GM13976 (cell line): ENCODE results near the gene PAPSS1.

Source experiments
- DNase-seq: peaks from one replicate; pipeline ENCODE4 v3.0.0; 2012; ENCODE audit warnings: low spot score
- in situ Hi-C: fragments of 300-500 bp; cut with MboI; formaldehyde crosslinking; loops from one replicate; pipeline ENCODE4 v1.12.0; 2022; ENCODE audit warnings: low sequenced_read_pairs, mixed read lengths, inconsistent platforms; ENCODE audit not compliant: unreplicated experiment
- TF ChIP-seq, protein P1 (sequence below): IDR thresholded peaks from 2 replicates; pipeline ENCODE4 v1.5.1; 2012; ENCODE audit warnings: borderline replicate concordance, mild to moderate bottlenecking; ENCODE audit not compliant: insufficient read depth; ENCODE audit errors: extremely low read depth, missing control alignments, control extremely low read depth

The PAPSS1 gene

DNA sequence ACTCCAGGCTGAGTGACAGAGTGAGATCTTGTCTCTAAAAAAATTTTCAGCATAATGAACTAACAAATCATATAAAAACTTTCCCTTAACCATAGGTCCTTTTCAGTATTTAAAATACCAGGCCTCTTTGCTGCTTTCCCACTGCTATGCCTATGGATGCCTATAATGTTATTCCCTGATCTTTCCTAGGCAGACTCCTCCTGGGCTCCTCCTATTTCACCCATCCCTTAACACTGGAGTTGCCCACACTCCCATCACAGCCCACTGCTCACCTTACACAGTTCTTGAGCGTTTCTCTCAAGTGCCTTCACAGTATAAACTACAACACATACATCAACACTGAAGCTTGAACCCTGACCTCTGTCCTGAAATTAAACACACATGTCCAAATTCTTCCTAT lies 31.6 kb downstream of the PAPSS1 start:
- TF ChIP-seq, protein P1, sequence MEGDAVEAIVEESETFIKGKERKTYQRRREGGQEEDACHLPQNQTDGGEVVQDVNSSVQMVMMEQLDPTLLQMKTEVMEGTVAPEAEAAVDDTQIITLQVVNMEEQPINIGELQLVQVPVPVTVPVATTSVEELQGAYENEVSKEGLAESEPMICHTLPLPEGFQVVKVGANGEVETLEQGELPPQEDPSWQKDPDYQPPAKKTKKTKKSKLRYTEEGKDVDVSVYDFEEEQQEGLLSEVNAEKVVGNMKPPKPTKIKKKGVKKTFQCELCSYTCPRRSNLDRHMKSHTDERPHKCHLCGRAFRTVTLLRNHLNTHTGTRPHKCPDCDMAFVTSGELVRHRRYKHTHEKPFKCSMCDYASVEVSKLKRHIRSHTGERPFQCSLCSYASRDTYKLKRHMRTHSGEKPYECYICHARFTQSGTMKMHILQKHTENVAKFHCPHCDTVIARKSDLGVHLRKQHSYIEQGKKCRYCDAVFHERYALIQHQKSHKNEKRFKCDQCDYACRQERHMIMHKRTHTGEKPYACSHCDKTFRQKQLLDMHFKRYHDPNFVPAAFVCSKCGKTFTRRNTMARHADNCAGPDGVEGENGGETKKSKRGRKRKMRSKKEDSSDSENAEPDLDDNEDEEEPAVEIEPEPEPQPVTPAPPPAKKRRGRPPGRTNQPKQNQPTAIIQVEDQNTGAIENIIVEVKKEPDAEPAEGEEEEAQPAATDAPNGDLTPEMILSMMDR = no peak
- in situ Hi-C loops = no loop called here
- no peak for DNase-seq

DNA sequence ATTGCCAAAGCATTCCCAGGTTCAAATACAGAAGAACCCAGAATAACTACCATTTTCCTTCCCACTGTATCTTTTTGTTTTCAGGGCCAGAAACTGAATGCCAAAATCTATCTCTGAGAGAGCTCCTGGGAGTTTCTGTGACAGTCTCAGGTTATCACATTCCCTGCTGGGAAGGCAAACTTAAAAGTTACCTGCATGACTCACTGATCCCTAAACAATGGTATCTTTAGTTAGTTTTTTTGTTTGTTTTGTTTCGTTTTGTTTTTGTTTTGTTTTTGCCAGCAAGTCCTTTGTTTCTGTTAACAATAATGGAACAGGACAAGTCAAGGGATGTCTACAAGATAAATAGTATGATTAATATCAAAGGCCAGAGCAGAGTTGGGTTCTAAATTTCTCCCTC lies 34.3 kb downstream of the PAPSS1 start:
- TF ChIP-seq, protein P1 = no peak
- no peak for DNase-seq
- in situ Hi-C loops = no loop called here

DNA sequence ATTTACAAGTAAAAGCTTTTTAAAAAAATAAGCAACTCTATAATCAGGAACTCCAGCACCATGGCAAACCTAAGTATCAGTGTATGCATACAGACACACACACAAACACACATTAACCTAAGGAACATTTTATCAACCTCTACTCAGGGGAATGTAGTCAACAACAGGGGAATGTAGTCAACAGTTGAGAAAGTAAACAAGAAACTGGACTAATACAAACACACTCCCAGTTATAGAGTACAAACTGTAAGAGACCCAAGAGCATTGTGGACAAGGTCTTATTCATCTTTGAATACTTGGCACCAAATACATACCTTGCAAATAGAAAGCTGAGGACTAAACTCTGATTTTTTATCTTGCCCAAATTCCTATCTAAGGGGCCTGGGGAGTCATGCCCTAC lies 36.2 kb downstream of the PAPSS1 start:
- TF ChIP-seq, protein P1 = no peak
- in situ Hi-C loops = no loop called here
- no peak for DNase-seq

DNA sequence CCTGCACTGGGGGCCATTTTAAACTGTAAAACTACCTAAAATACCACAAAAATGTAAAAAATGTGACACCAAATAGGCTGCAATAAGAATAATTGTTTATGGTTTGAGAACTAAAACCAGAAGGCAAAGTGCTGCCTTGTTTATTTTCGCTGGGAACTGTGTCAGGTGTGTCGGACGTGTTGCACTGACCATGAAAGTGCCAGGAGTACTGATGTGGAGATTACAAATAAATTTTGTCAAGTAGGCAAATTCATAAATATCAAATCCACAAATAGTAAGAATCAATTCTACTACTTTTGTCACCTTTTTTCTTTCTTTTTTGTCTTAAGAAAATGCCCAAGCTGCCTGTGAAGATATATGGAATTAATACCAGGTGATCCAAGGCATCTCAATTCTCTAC lies 37.7 kb downstream of the PAPSS1 start:
- no peak for DNase-seq
- in situ Hi-C loops = no loop called here
- TF ChIP-seq, protein P1 = no peak

DNA sequence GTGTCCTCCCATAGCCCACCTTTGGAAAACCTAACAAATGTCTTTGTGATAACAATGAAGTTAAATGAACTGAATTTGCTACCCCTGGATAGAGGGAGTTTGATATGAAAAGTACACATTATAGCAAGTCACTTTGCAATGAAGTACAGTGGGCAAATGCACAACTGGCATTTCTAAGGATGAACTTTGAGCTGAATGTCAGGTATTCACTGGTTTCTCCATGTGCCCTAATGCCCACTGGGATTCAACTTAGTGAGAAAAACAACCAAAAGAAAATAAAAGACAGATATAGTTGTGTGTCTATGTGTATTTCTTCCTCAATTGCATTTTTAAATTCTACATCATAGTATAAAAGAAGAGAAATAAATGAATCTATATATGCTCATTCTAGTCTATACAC lies 51.0 kb downstream of the PAPSS1 start:
- TF ChIP-seq, protein P1 = no peak
- DNase-seq = no peak
- in situ Hi-C loops = no loop called here

DNA sequence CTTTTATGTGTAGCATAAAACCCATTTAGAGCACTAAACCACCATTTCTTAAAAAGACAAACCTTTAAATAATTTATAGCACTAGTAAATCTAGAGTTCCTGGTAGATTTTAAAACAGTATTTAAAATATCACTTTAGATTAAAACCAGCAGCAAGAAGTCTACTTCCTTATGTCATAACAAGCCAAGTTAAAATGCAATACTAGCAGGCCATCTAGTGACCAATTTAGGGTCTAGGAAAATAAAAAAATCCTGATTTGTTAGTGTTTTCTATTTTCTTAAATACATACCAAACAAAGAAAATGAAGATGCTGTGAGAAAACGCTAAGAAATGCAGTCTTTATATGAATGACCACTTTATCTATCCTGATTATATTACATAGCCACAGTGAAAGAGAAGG lies 53.9 kb downstream of the PAPSS1 start:
- in situ Hi-C loops = no loop called here
- no peak for DNase-seq
- TF ChIP-seq, protein P1 = no peak

DNA sequence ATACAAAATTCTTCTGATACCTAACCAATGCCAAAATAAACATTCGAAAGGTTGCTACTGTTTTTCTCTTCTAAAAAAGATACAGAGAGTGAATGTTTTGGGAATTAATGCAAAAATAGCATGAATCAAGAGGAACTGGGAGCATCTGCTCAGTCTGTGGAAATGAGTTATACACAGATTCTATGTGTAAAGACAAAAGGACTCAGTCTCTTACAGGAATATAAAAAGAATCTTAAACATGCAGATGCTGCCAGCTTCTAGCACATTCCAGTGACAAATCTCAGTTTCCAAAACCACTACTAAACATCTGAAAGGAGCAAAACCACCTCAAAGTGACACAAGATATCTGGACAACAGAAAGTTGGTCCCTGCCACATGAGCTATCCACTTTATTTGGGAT lies 55.0 kb downstream of the PAPSS1 start:
- DNase-seq = no peak
- in situ Hi-C loops = no loop called here
- TF ChIP-seq, protein P1 = no peak
